T-helper 1 cell treated with Interleukin-12 subunit alpha and Interleukin-12 subunit beta and Interleukin-4 antibody, amounts not matched to agents 30 μg/mL and 1 μg/mL, for 36 hours (primary cell): ENCODE results near the gene TCN2.
"Not testable (repeated sequence)": the region's sequence is repeated elsewhere in the genome, so short reads cannot be mapped to it uniquely, and the experiment has no call there.

Experiments
- H3K27ac Mint-ChIP-seq: one replicate; pipeline ENCODE4 v1.8.0; 2021; ENCODE audit warnings: mild to moderate bottlenecking, mixed read lengths
- H3K27me3 Mint-ChIP-seq: one replicate; pipeline ENCODE4 v1.8.0; 2021; ENCODE audit warnings: low read depth, mixed read lengths
- H3K36me3 Mint-ChIP-seq: one replicate; pipeline ENCODE4 v1.8.0; 2021; ENCODE audit warnings: low read depth, mixed read lengths
- H3K4me1 Mint-ChIP-seq: one replicate; pipeline ENCODE4 v1.8.0; 2021; ENCODE audit warnings: low read depth, mixed read lengths
- H3K4me3 Mint-ChIP-seq: one replicate; pipeline ENCODE4 v1.8.0; 2021; ENCODE audit warnings: mild to moderate bottlenecking, moderate library complexity, mixed read lengths
- H3K9me3 Mint-ChIP-seq: one replicate; pipeline ENCODE4 v1.8.0; 2021; ENCODE audit warnings: mixed read lengths

TCN2 gene

DNA sequence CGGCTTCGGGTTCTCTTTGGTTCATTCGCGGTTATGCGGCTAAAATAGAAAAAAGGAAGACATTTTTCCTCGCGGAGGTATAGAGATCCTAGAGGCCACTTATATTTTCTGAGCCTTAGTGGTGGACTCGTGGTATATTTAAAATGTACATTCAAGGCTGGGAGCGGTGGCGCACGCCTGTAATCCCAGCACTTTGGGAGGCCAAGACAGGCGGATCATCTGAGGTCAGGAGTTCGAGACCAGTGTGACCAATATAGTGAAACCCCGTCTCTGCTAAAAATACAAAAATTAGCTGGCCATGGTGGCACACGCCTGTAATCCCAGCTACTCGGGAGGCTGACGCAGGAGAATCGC lies 14.6 kb upstream of the TCN2 start:
- H3K4me1 Mint-ChIP-seq, result peaks cover 11% of the 10 kb centered on the region
- H3K9me3 Mint-ChIP-seq, H3K27ac Mint-ChIP-seq, H3K27me3 Mint-ChIP-seq, H3K4me3 Mint-ChIP-seq, H3K36me3 Mint-ChIP-seq: not testable (repeated sequence)

GRCh38 chr22:30596199-30596598 lies 10.8 kb upstream of the TCN2 start:
- Mint-ChIP-seq H3K4me1 (no peaks in the 10 kb centered on the region), H3K27ac (no peak overlapping the region), H3K27me3 (peaks cover 12% of the 10 kb centered on the region), H3K4me3 (no peak overlapping the region), H3K9me3 (no peaks in the 10 kb centered on the region), H3K36me3 (no peaks in the 10 kb centered on the region)

DNA sequence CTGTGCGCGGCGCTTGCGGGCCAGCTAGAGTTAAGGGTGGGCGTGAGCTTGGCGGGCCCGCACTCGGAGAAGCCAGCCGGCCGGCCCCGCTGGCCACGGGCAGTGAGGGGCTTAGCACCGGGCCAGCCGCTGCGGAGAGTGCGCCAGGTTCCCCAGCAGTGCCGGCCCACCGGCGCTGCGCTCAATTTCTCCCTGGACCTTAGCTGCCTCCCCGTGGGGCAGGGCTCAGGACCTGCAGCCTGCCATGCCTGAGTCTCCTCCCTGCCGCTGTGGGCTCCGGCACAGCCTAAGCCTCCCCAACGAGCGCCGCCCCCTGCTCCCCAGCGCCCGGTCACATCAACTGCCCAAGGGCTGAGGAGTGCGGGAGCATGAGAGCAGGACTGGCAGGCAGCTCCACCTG lies 10.1 kb upstream of the TCN2 start:
- Mint-ChIP-seq H3K27me3 (peaks cover 13% of the 10 kb centered on the region), H3K4me1 (peaks cover under 1% of the 10 kb centered on the region), H3K36me3 (no peaks in the 10 kb centered on the region), H3K9me3 (no peaks in the 10 kb centered on the region), H3K4me3 (no peak overlapping the region), H3K27ac (no peak overlapping the region)

DNA sequence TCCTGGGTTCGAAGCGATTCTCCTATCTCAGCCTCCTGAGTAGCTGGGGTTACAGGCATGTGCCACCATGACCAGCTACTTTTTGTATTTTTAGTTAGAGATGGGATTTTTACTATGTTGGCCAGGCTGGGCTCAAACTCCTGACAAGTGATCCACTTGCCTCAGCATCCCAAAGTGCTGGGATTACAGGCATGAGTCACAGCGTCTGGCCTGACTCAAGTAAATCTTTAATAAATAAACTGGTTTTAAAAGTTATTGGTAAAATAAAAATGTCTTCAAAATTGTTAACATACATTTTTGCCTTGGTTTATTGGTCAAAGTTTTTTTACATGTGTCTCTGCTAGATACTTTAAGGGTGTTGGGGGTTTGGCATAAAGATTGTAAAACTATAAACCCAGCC lies 8.0 kb upstream of the TCN2 start:
- peaks cover 3% of the 10 kb centered on the region for H3K4me1 Mint-ChIP-seq
- no peak overlapping the region for H3K27ac Mint-ChIP-seq
- H3K9me3 Mint-ChIP-seq, result no peaks in the 10 kb centered on the region
- H3K36me3 Mint-ChIP-seq, result no peaks in the 10 kb centered on the region
- H3K4me3 Mint-ChIP-seq, result no peak overlapping the region
- H3K27me3 Mint-ChIP-seq, result peaks cover 7% of the 10 kb centered on the region

DNA sequence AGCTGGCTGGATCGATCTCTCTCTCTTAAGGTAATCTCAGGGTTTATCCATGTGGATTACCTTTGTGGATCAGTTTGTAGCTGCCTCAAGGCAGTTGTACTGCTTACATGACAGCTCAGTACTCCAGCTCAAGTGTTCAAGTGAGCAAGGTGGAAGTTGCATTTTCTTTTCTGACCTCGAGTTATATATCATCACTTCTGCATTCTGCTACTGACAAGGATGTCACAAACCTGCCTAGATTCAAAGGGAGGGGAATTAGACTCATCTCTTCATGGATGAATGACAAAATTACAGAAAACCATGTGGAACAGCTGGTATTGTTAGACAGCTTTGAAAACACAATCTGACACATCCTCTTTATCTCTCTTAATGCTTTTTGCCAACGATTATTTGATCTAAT lies 6.1 kb upstream of the TCN2 start:
- no peak overlapping the region for H3K4me3 Mint-ChIP-seq
- H3K9me3 Mint-ChIP-seq, result no peaks in the 10 kb centered on the region
- peaks cover 7% of the 10 kb centered on the region for H3K4me1 Mint-ChIP-seq
- H3K27ac Mint-ChIP-seq, result no peak overlapping the region
- H3K36me3 Mint-ChIP-seq, result no peaks in the 10 kb centered on the region
- H3K27me3 Mint-ChIP-seq, result peaks cover 12% of the 10 kb centered on the region

GRCh38 chr22:30601464-30601863 lies 5.5 kb upstream of the TCN2 start:
- Mint-ChIP-seq H3K4me1 (peaks cover 7% of the 10 kb centered on the region), H3K9me3 (no peaks in the 10 kb centered on the region), H3K27ac (no peak overlapping the region), H3K27me3 (peaks cover 12% of the 10 kb centered on the region), H3K4me3 (no peak overlapping the region), H3K36me3 (no peaks in the 10 kb centered on the region)

GRCh38 chr22:30602049-30602448 lies 4.9 kb upstream of the TCN2 start:
- no peaks in the 10 kb centered on the region for H3K9me3 Mint-ChIP-seq
- H3K4me3 Mint-ChIP-seq, result no peak overlapping the region
- peaks cover 12% of the 10 kb centered on the region for H3K27me3 Mint-ChIP-seq
- no peak overlapping the region for H3K27ac Mint-ChIP-seq
- H3K4me1 Mint-ChIP-seq, result peaks cover 10% of the 10 kb centered on the region
- no peaks in the 10 kb centered on the region for H3K36me3 Mint-ChIP-seq

DNA sequence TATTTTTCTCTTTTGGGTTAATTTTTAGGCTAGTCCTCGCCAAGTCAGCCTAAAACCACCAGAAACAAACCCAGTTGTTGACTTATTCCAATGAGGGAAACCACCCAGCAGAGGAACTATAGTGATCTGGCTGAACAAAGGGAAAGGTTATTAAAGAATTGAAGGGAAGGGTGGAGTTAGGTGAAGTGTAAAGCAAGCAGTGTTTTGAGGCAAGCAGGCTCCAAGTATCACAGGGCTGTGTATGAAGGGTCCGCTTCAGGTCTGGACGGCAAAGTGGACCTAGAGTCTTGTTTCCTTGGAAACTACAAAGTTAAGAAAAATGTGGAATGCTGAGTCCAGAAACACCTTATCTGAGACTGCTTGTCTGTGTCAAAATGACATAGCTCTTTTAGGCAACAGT lies 3.2 kb upstream of the TCN2 start:
- H3K36me3 Mint-ChIP-seq, result no peaks in the 10 kb centered on the region
- H3K27me3 Mint-ChIP-seq, result peaks cover 15% of the 10 kb centered on the region
- H3K4me3 Mint-ChIP-seq, result no peak overlapping the region
- H3K4me1 Mint-ChIP-seq, result peaks cover 25% of the 10 kb centered on the region
- no peak overlapping the region for H3K27ac Mint-ChIP-seq
- no peaks in the 10 kb centered on the region for H3K9me3 Mint-ChIP-seq

GRCh38 chr22:30604723-30605122 lies 2.3 kb upstream of the TCN2 start:
- Mint-ChIP-seq H3K27me3 (peaks cover 15% of the 10 kb centered on the region), H3K9me3 (no peaks in the 10 kb centered on the region), H3K4me3 (no peak overlapping the region), H3K4me1 (peaks cover 34% of the 10 kb centered on the region), H3K27ac (no peak overlapping the region), H3K36me3 (no peaks in the 10 kb centered on the region)

DNA sequence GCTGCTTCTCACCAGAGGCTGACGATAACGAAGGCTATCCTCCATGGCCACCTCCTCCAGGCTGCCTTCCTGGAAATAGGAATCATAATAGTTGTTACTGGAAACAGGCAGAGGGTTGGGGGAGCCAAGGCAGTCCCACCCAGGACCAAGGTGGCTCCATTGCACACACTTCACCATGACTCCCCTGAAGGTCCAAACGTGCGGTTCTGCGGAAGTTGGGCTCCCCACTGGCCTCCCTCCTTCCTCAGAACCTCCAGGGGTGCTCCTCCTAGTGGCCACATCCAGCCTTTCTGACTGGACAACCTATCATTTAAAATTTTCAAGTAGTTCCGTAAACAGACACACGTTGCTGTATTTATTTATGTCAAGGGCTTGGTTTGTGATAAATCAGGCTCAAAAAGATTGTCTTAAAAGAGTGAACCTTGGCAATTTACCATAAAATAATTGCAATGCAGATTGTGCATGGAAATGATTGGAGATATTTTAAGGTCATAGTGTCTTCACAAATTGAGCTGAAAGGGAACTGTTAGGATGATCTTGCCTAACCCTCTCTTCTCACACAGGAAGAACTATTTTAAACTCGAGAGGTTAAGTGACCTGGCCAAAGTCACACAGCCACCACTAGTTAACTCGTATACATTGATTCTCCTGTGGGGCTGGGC lies 1.4 kb upstream of the TCN2 start:
- H3K4me1 Mint-ChIP-seq, result peaks cover 42% of the 10 kb centered on the region
- no peak overlapping the region for H3K4me3 Mint-ChIP-seq
- peaks cover 15% of the 10 kb centered on the region for H3K27me3 Mint-ChIP-seq
- no peaks in the 10 kb centered on the region for H3K9me3 Mint-ChIP-seq
- peak overlapping the region; percentile 39 for H3K27ac Mint-ChIP-seq
- no peaks in the 10 kb centered on the region for H3K36me3 Mint-ChIP-seq

DNA sequence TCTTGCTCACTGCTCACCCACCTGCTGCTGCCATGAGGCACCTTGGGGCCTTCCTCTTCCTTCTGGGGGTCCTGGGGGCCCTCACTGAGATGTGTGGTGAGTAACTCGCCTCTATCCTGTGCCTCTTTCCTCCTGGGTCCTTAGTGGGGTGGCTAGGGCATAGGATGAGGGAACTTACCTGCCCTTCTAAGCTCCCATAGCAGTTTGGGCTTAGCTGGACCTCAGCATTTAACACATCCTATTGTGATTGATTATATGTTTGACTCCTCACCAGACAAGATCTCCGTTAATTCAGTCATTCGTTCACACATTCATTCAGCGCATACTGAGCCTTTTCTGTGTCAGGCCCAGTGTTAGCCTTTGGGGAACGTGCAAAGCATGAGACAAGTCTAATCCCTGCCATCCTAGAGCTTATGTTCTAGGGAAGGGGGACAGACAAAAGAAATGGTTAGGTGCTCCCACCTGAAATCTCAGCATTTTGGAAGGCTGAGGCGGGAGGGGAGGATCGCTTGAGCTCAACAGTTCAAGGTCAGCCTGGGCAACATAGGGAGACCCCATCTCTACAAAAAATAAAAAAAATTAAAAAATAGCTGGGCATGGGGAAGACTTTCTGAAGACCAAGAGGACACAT lies 441 bp downstream of the TCN2 start:
- H3K27me3 Mint-ChIP-seq, result peaks cover 8% of the 10 kb centered on the region
- no peaks in the 10 kb centered on the region for H3K36me3 Mint-ChIP-seq
- peak overlapping the region; percentile 73 for H3K27ac Mint-ChIP-seq
- H3K9me3 Mint-ChIP-seq, result no peaks in the 10 kb centered on the region
- H3K4me1 Mint-ChIP-seq, result peaks cover 40% of the 10 kb centered on the region
- H3K4me3 Mint-ChIP-seq, result peak overlapping the region; percentile 81

DNA sequence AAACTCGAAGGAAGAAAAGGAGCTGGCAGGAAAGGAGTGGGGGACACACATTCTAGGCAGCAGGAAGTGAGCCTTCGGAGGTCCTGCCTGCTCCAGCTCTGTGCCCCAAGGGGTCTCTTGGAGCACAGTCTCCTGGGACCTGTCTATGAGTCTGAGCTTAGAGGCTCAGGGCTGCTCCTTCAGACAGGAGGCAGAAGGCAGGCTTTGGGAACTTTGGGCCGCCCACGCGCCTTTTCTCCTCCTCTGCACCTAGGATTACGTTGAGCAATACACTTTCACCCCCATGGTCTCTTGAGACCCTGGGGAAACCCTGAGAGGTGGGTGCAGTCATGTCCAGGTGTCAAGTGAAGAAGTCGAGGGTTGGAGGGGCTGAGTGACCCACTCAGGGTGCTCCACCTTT lies 965 bp downstream of the TCN2 start:
- H3K4me1 Mint-ChIP-seq, result peaks cover 40% of the 10 kb centered on the region

GRCh38 chr22:30609260-30610185 lies 2.5 kb downstream of the TCN2 start:
- H3K27me3 Mint-ChIP-seq, result peaks cover 8% of the 10 kb centered on the region
- H3K4me1 Mint-ChIP-seq, result peaks cover 43% of the 10 kb centered on the region
- no peaks in the 10 kb centered on the region for H3K9me3 Mint-ChIP-seq
- H3K4me3 Mint-ChIP-seq, result peak overlapping the region; percentile 33
- H3K27ac Mint-ChIP-seq, result peak overlapping the region; percentile 87
- H3K36me3 Mint-ChIP-seq, result no peaks in the 10 kb centered on the region

More for the DNA sequence above, 965 bp downstream of the TCN2 start:
- no peaks in the 10 kb centered on the region for H3K9me3 Mint-ChIP-seq
- no peaks in the 10 kb centered on the region for H3K36me3 Mint-ChIP-seq
- H3K4me3 Mint-ChIP-seq, result peak overlapping the region; percentile 81
- H3K27ac Mint-ChIP-seq, result no peak overlapping the region
- peaks cover 8% of the 10 kb centered on the region for H3K27me3 Mint-ChIP-seq

- Mint-ChIP-seq H3K36me3 (no peaks in the 10 kb centered on the region), H3K27me3 (peaks cover 6% of the 10 kb centered on the region), H3K4me1 (peaks cover 43% of the 10 kb centered on the region), H3K27ac (no peak overlapping the region), H3K9me3 (no peaks in the 10 kb centered on the region), H3K4me3 (no peak overlapping the region)
Measured at GRCh38 chr22:30610299-30610698, 3.3 kb downstream of the TCN2 start.

DNA sequence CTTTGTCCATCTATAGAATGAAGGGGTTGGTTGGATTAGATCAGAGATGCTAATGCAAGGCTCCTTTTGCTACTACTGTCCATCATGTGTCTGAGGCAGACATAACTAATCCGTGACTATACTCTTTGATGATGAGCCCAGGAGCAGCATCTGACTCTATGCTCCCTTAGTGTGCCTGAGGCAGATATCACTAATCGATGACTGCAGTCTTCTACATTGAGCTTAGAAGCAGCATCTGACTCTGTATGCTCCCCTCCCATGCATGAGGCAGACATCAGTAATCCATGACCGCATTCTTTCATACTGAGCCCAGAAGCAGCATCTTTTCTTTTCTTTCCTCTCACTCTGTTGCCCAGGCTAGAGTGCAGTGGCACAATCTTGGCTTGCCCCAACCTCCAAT lies 4.2 kb downstream of the TCN2 start:
- Mint-ChIP-seq H3K4me1 (peaks cover 39% of the 10 kb centered on the region), H3K27me3 (peaks cover 3% of the 10 kb centered on the region), H3K27ac (no peak overlapping the region), H3K4me3 (no peak overlapping the region), H3K9me3 (no peaks in the 10 kb centered on the region), H3K36me3 (no peaks in the 10 kb centered on the region)
